GM19455 (cell line): ENCODE results near the gene FAM174C.

ENCODE experiments used
- ATAC-seq: cut with Tn5 transposase; IDR thresholded peaks from one replicate; pipeline ENCODE4 v1.9.1; 2021; ENCODE audit not compliant: unreplicated experiment

FAM174C gene

DNA sequence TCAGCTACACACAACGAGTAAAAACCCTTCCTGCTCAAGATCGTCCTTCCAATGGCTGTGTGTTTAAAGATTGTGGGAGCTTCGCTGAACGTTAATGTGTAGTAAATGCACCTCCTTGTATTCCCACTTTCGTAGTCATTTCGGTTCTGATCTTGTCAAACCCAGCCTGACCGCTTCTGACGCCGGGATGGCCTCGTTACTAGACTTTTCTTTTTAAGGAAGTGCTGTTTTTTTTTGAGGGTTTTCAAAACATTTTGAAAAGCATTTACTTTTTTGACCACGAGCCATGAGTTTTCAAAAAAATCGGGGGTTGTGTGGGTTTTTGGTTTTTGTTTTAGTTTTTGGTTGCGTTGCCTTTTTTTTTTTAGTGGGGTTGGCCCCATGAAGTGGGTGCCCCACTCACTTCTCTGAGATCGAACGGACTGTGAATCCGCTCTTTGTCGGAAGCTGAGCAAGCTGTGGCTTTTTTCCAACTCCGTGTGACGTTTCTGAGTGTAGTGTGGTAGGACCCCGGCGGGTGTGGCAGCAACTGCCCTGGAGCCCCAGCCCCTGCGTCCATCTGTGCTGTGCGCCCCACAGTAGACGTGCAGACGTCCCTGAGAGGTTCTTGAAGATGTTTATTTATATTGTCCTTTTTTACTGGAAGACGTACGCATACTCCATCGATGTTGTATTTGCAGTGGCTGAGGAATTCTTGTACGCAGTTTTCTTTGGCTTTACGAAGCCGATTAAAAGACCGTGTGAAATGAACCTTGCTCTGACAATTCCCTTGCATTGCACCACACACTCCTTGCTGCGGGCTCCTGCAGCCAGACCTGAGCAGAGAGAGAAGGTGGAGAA, 2.7 kb upstream of the FAM174C start:
- no peak for ATAC-seq

GRCh38 chr19:1273263-1274041, 1.9 kb upstream of the FAM174C start:
- no peak for ATAC-seq

- ATAC-seq: no peak
Observed at GRCh38 chr19:1274081-1274851, 1.1 kb upstream of the FAM174C start.

DNA sequence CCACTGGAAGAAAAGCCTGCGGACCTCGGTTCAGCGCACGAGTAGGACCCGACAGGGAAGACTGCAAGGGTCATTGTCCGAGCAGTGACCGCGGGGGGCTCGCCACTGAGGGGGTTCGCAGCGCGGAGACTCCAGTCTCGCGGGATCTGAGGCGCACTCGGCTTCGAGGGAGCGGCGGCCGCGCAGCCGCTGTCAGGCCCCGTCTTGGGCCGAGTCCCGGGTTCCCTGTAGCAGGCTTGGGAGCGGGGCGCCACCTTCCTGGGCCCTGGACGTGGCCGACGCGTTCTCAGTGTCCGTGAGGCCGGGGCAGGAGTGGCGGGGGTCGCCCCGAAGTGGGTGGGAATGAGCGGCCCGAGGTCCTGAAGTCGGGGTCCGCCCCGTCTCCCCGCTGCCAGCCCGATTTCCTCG, 474 bp upstream of the FAM174C start:
- no peak for ATAC-seq

DNA sequence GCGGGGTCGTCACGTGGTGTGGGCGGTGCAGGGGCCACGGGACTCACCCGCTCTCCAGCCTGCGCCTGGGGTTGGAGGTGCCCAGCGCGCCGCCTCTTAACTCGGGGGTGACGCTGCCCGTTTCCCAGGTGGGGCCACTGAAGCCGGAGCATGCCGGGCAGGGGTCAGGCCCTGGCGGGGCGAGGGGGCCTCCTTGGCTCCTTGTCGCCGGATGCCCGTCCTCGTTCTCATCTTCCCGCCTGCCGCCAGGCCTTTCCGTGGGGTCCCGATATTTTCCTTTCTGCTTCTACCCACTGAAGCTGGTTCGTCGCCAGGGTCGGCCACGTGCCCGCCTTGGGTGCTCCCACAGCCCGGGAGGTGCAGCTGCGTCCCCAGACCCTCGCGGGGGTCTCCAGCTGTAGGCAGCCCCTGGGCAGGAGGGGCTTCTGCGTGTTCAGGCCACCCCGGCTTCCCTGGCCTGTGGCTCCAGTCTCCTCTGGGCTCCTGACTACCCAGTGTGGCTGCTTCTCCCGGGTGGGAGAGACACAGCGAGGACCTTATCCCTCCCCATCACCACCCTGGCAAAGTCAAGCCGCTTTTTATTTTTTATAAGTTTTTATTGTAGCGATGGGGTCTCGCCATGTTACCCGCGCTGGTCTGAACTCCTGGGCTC, 772 bp downstream of the FAM174C start:
- ATAC-seq: no peak

- ATAC-seq: no peak
Observed at GRCh38 chr19:1276628-1277022, 1.3 kb downstream of the FAM174C start.

DNA sequence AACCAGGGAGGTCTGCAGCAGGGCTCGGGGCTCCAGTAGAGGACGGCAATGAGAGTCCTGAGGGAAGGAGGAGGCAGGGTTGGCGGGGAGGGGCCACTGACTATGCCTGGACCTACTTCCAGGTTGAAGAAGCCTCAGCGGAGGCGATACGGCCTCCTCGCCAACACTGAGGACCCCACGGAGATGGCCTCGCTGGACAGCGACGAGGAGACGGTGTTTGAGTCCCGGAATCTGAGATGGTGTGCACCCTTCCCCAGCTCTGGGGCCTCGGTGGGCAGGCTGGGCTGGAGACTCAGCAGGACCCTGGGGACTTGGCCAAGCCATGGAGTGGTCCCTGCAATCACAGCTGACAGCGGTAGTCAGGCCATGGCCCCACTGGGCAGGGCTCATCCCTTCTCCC, 1.7 kb downstream of the FAM174C start:
- no peak for ATAC-seq

DNA sequence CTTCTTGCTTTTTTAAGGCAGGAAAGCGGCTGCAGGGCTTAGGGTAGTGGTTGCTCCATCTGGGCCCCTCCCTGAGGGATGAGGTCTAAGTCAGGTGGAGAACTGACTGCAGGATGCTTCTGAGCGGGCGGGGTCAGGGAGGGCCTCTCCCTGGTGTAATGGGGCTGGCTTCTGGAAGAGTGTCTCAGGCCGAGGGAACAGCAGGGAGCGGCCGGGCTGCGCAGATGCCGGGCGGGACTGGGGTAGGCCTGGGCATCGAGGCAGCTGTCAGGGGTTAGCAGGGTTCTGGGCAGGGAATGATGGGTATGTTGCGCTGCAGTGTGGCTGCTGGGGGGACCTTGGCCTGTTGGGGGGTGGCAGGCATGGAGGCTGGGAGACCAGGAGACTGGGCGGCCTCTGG, 2.7 kb downstream of the FAM174C start:
- ATAC-seq: no peak

- ATAC-seq: no peak
Observed at GRCh38 chr19:1278713-1279660, 3.7 kb downstream of the FAM174C start.

DNA sequence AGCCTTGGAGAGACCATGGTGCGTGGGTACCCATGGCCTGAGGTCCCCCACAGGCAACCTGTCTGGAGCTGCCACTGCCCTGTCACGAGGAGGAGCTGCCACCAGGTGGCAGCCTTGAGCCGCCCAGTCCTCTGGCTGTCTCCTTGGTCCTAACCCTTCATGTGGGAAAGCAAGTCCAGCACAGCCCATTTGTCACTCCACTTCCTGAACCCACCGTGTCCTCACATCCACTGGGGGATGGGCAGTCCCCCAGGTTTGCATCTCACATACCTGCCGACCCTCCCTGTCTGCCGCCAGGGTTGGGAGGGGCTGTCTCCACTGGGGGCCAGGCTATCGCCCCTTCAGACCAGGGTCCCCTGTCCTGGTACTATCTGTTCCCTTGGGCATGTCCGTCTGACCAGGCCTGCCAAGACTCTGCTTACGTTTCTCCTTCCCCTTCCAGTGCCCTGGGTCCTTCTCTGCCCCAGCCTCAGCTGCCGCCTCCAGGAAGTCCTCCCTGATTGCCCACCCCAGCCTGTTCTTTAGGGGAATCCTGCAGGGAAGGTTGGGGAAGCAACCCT, 4.5 kb downstream of the FAM174C start:
- no peak for ATAC-seq

DNA sequence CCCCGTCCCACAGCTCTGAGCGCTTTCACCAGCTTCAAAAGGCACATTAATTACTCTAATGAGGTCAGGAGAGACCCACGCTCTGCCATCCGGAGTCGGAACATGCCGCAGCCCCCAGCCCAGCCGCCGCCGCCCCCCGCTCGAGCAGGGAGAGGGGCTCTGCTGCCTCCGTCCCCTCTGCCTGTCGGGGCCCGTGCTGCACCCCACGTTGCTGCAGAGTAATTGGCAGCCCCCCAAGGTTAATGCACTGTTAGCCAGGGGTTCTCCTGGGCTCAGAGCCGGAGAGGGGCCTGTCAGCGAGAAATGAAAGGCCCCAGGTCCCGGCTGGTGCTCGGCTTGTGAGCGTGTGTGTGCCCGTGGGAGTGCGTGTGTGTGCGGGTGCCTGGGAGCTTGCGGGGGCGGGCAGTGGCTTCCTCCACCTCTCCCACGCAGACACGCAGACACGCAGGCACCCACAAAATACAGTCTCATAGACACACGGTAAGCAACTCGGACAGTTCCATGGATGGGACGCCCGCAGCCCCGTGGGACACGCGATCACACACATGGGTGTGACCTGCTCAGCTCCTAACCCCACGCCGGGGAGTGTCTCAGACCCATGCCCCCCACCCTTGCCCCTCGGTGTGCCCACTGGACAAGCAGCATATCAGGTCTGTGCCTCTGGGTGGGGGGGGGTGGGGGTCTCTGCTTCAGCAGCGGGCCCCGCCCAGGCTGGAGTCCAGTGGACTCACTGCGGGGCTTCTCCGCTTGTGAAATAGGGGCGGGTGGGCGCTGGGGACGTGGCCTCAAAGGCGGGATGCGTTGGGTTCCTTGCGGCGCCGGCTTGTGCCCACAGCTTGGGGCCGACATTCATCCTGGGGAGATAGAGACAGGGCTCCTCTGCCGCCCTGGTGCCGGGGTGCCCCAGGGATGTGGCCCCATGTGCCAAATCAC, 5.6 kb downstream of the FAM174C start:
- ATAC-seq: no peak

DNA sequence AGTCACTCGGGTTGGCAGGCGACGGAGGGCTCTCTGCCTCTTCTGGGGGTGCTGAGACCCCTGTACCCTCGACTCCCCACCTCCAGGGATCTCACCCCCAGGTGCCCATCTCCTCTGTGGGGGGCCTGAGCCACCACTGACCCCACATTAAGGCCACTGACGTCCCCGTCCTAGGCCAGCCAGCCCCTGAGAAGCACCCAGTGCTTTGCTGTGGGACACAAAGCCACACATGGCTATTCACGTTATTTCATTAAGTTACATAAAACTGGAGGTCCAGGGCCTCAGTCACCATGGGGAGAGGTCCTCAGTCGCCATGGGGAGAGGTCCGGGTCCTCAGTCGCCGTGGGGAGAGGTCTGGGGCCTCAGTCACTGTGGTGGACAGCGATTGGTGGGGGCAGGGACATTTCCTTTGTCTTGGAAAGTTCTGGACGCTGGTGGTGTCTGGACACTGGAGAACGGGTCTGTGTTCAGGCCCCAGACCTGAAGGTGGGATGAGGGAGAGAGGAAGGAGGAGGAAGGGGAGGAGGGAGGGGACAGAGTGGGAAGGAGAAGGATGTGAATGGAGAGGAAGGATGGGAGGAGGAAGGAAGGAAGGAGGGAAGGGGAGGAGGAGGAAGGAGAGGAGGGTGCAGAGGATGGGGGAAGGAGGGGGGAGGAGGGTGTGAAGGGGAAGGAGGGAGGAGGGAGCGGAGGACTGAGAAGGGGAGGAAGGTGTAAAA, 6.4 kb downstream of the FAM174C start:
- ATAC-seq: no peak

DNA sequence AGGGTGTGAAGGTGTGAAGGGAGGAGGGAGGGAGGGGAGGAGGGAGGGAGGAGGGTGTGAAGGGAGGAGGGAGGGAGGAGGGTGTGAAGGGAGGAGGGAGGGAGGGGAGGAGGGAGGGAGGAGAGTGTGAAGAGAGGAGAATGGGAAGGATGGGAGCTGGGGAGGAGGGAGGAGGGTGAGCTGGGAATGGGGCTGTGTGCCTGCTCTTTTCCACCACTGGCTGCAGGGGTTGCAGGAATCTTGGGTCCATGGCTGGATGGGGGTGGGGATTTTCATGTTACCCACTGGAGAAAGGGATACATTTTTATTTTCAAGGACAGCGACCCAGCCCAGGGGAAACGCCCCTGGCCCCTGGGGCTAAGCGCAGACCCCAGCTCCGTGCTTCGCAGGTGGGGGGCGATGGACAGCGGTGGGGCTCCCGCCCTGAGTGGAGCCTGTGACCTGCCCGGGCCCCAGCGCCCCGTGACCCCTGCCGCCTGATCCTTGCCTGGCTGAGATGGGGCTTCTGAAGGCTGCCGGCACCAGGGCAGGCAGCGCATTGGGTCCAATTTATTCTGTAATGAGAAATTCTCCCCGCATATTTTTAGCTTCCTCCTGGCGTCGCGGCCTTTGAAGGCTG, 7.4 kb downstream of the FAM174C start:
- no peak for ATAC-seq

- no peak for ATAC-seq
Observed at GRCh38 chr19:1283207-1283916, 8.0 kb downstream of the FAM174C start.

GRCh38 chr19:1283917-1284292, 8.6 kb downstream of the FAM174C start:
- ATAC-seq: no peak

DNA sequence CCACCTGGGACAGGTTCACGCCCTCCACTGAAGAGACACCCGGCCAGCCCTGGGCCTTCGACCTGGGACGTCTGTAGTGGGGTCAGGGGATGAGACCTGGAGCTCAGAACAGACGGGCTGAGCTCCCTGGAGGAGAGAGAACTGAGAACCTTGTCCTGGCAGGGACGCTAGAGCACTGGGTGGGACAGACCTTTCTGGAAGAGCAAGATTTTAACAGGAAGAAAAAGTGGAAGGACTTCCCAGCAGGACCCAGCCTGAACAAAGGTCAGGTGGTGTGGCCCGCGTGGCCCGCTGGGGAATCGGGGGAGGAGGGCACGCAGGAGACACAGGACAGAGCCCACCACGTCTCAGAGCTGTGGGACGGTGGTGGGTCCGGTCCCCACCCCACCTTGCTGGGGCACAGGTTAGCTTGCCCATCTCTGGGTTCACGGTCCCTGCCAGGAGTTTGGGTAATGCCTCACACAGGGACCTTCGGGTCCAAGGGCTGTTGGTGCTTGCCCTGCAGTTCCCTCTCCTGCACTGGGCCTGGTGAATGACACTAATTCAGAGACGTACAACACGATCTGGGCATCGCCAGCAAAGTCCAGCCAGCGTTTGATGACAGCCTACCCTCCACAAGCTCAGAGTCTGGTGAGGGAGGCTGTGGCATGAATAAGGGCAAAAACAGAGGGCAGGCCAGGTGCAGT, 9.1 kb downstream of the FAM174C start:
- ATAC-seq: no peak
